HepG2 (cell line): ENCODE measurements around the gene PLS1. TPM values are rescaled to one million over a fixed set of nuclear protein-coding genes. Genes with fewer than 3 reads are reported as not detected.

ENCODE experiments used
- CBFB ChIP-seq: sonication (generic); formaldehyde crosslinking; IDR thresholded peaks from 2 replicates; pipeline ENCODE4 v1.4.0; 2020; ENCODE audit warnings: missing genetic modification reagents
- EHMT2 ChIP-seq: fragments of 200-600 bp; sonication (generic); IDR thresholded peaks from 2 replicates; pipeline ENCODE4 v1.7.0; 2017; ENCODE audit warnings: antibody characterized with exemption, low read depth, low read length, borderline replicate concordance
- FOXK1 ChIP-seq: sonication (generic); formaldehyde crosslinking; IDR thresholded peaks from 2 replicates; pipeline ENCODE4 v1.4.0; 2020; ENCODE audit warnings: low read depth, missing genetic modification reagents, borderline replicate concordance
- GFI1 ChIP-seq: sonication (generic); formaldehyde crosslinking; IDR thresholded peaks from 2 replicates; pipeline ENCODE4 v1.5.0; 2020; ENCODE audit warnings: missing genetic modification reagents, mild to moderate bottlenecking, borderline replicate concordance
- HHEX ChIP-seq: IDR thresholded peaks from 2 replicates; pipeline ENCODE4 v1.6.1; 2016; ENCODE audit warnings: control low read depth
- JARID2 ChIP-seq: sonication (generic); formaldehyde crosslinking; IDR thresholded peaks from 2 replicates; pipeline ENCODE4 v1.8.1; 2023; ENCODE audit warnings: missing genetic modification reagents, inconsistent platforms; ENCODE audit not compliant: insufficient replicate concordance
- KAT8 ChIP-seq: IDR thresholded peaks from 2 replicates; pipeline ENCODE4 v1.6.1; 2016; ENCODE audit warnings: missing genetic modification reagents, missing compliant biosample characterization
- KDM6A ChIP-seq: IDR thresholded peaks from 2 replicates; pipeline ENCODE4 v1.6.1; 2016; ENCODE audit warnings: low read depth
- MIXL1 ChIP-seq: IDR thresholded peaks from 2 replicates; pipeline ENCODE4 v1.6.1; 2016
- NCOA1 ChIP-seq: sonication (generic); formaldehyde crosslinking; IDR thresholded peaks from 2 replicates; pipeline ENCODE4 v1.9.0; 2021; ENCODE audit warnings: missing genetic modification reagents
- NFIB ChIP-seq: sonication (generic); formaldehyde crosslinking; IDR thresholded peaks from 2 replicates; pipeline ENCODE4 v1.9.0; 2021; ENCODE audit warnings: missing genetic modification reagents, mild to moderate bottlenecking, borderline replicate concordance
- NFKB2 ChIP-seq: sonication (generic); formaldehyde crosslinking; IDR thresholded peaks from 2 replicates; pipeline ENCODE4 v1.4.0; 2020; ENCODE audit warnings: missing genetic modification reagents, borderline replicate concordance
- NFRKB ChIP-seq: fragments of 450-650 bp; IDR thresholded peaks from 2 replicates; pipeline ENCODE4 v1.6.1; 2017
- RAD51 ChIP-seq: fragments of 450-650 bp; IDR thresholded peaks from 2 replicates; pipeline ENCODE4 v1.6.1; 2016; ENCODE audit warnings: borderline replicate concordance
- SMARCE1 ChIP-seq: fragments of 450-650 bp; IDR thresholded peaks from 2 replicates; pipeline ENCODE4 v1.6.1; 2017; ENCODE audit warnings: borderline replicate concordance
- SMC3 ChIP-seq: IDR thresholded peaks from 2 replicates; pipeline ENCODE4 v1.6.1; 2011; ENCODE audit warnings: low read length, improper control_type of control experiment
- SOX5 ChIP-seq: IDR thresholded peaks from 2 replicates; pipeline ENCODE4 v1.6.1; 2016; ENCODE audit warnings: borderline replicate concordance
- STAG1 ChIP-seq: sonication (generic); formaldehyde crosslinking; IDR thresholded peaks from 2 replicates; pipeline ENCODE4 v1.4.0; 2020; ENCODE audit warnings: missing genetic modification reagents
- ZFAT ChIP-seq: sonication (generic); formaldehyde crosslinking; conservative IDR thresholded peaks from 2 replicates; pipeline ENCODE4 v1.8.1; 2023; ENCODE audit warnings: missing genetic modification reagents, inconsistent platforms
- ZNF225 ChIP-seq: sonication (generic); formaldehyde crosslinking; IDR thresholded peaks from 2 replicates; pipeline ENCODE4 v1.4.0; 2020; ENCODE audit warnings: mild to moderate bottlenecking, missing genetic modification reagents
- ZNF3 ChIP-seq: IDR thresholded peaks from 2 replicates; pipeline ENCODE4 v1.7.0; 2017; ENCODE audit warnings: inconsistent platforms
- ZNF34 ChIP-seq: sonication (generic); formaldehyde crosslinking; IDR thresholded peaks from 2 replicates; pipeline ENCODE4 v1.4.0; 2020; ENCODE audit warnings: mild to moderate bottlenecking, missing genetic modification reagents, borderline replicate concordance
- ZNF451 ChIP-seq: sonication (generic); formaldehyde crosslinking; IDR thresholded peaks from 2 replicates; pipeline ENCODE4 v1.5.0; 2020; ENCODE audit warnings: mild to moderate bottlenecking, missing genetic modification reagents
- polyA plus RNA-seq, 8 experiments: library from polyadenylated mRNA; depleted of rRNA in 3 of 8; stranded (reverse) in 7 of 8; unstranded in 1 of 8; fragments of >200 nt; fragmentation: Illumina TruSeq in 4 of 8; extraction: Trizol in 4 of 8; gene quantifications; 2 replicates each; pipeline versions ENCODE4 v1.2.1 to v1.2.3, GENCODE V29; 2011 to 2016; ENCODE audit warnings: low read depth in 4 of 8, missing spikeins in 1 of 8, mixed read lengths in 1 of 8; ENCODE audit not compliant: insufficient read depth in 1 of 8
- total RNA-seq, 5 experiments: library from RNA; depleted of rRNA; stranded (reverse); fragments of >200 nt; fragmentation: Illumina TruSeq; extraction: Trizol; gene quantifications; 2 replicates each; pipeline ENCODE4 v1.2.3, GENCODE V29; 2016; ENCODE audit warnings: low read depth in 1 of 5
- TF ChIP-seq, protein P1 (sequence below): sonication (generic); formaldehyde crosslinking; IDR thresholded peaks from one replicate; pipeline ENCODE4 v1.5.1; 2020; ENCODE audit warnings: mild to moderate bottlenecking, missing genetic modification reagents; ENCODE audit errors: not compliant biosample characterization

Gene PLS1
- total and polyA plus RNA-seq, 2 of the 13 experiments (the other 11 are each of a cell fraction or from before 2014, with no cell fraction given): 11.2 to 21.1 TPM

DNA sequence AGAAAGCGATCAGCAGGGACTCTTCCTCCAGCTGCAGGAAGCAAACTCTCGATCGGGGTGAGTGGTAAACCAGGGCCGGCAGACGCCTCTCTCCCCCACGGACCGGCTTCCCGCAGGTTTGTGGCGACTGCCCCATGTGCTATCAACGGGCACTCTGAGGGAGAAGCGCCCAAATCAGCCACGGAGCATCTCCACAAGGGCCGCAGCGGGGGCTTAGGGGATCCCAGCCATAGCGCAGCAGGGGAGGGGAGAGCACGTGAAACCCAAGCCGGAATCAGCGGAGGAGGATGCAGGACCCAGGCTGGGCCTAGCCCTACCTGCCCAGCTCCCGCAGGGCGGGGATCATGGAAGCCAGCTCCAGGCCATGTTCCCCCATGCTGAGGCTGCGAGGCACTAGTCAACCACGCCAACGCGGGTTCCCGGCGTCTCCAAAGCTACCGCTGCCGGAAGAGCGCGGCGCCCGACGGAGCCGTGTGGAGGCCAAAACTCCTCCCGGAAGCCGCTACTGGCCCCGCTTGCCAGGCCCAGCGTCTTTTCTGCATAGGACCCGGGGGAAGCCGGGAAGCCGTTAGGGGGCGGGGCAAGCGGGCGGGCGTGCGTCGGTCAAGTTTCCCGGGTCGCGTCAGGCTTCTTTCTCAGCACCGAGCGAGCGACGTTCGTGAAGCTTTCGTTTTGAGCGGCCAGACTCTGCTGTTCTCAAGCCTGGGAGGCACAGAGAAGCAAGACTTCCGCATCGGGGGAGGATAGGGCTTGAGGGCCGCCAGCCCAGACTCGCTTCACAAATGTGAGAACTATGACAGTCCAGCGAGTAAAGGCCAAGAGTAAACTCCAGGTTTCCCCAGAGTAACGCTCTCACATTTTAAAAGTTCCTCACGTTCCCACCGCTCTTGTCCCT, 17.6 kb upstream of the PLS1 start, which contains the start of gene ATR (continued):
- TF ChIP-seq, protein P1, sequence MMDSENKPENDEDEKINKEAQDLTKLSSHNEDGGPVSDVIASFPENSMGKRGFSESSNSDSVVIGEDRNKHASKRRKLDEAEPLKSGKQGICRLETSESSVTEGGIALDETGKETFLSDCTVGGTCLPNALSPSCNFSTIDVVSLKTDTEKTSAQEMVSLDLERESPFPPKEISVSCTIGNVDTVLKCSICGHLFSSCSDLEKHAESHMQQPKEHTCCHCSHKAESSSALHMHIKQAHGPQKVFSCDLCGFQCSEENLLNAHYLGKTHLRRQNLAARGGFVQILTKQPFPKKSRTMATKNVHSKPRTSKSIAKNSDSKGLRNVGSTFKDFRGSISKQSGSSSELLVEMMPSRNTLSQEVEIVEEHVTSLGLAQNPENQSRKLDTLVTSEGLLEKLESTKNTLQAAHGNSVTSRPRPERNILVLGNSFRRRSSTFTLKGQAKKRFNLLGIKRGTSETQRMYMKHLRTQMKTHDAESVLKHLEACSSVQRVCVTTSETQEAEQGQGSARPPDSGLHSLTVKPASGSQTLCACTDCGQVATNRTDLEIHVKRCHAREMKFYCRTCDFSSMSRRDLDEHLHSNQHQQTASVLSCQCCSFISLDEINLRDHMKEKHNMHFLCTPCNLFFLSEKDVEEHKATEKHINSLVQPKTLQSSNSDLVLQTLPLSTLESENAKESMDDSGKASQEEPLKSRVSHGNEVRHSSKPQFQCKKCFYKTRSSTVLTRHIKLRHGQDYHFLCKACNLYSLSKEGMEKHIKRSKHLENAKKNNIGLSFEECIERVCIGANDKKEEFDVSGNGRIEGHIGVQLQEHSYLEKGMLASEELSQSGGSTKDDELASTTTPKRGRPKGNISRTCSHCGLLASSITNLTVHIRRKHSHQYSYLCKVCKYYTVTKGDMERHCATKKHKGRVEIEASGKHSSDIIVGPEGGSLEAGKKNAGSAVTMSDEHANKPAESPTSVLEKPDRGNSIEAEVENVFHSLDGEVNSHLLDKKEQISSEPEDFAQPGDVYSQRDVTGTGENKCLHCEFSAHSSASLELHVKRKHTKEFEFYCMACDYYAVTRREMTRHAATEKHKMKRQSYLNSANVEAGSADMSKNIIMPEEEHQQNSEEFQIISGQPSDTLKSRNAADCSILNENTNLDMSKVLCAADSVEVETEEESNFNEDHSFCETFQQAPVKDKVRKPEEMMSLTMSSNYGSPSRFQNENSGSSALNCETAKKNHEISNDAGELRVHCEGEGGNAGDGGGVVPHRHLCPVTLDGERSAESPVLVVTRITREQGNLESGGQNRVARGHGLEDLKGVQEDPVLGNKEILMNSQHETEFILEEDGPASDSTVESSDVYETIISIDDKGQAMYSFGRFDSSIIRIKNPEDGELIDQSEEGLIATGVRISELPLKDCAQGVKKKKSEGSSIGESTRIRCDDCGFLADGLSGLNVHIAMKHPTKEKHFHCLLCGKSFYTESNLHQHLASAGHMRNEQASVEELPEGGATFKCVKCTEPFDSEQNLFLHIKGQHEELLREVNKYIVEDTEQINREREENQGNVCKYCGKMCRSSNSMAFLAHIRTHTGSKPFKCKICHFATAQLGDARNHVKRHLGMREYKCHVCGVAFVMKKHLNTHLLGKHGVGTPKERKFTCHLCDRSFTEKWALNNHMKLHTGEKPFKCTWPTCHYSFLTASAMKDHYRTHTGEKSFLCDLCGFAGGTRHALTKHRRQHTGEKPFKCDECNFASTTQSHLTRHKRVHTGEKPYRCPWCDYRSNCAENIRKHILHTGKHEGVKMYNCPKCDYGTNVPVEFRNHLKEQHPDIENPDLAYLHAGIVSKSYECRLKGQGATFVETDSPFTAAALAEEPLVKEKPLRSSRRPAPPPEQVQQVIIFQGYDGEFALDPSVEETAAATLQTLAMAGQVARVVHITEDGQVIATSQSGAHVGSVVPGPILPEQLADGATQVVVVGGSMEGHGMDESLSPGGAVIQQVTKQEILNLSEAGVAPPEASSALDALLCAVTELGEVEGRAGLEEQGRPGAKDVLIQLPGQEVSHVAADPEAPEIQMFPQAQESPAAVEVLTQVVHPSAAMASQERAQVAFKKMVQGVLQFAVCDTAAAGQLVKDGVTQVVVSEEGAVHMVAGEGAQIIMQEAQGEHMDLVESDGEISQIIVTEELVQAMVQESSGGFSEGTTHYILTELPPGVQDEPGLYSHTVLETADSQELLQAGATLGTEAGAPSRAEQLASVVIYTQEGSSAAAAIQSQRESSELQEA: peak; percentile 81
- TF ChIP-seq EHMT2: no peak
- TF ChIP-seq NFIB (CRISPR knock-in tag): 0 out of 2 replicates have a peak, but pooled peaks have one; percentile 61
- TF ChIP-seq ZNF451 (CRISPR knock-in tag): peak; percentile 96
- TF ChIP-seq SMARCE1: no peak
- TF ChIP-seq KDM6A: no peak
- TF ChIP-seq RAD51: no peak
- TF ChIP-seq FOXK1 (CRISPR knock-in tag): peak; percentile 98
- TF ChIP-seq ZNF3 (CRISPR knock-in tag): no peak; the same call in 1 of the 2 replicates
- TF ChIP-seq HHEX (CRISPR knock-in tag): no peak
- TF ChIP-seq NCOA1 (CRISPR knock-in tag): no peak
- peak; percentile 91 for TF ChIP-seq CBFB (CRISPR knock-in tag)
- peak; percentile 63; the same call in 1 of the 2 replicates for TF ChIP-seq SOX5 (CRISPR knock-in tag)
- no peak for TF ChIP-seq SMC3
- 0 out of 2 replicates have a peak, but pooled peaks have one; percentile 64 for TF ChIP-seq ZFAT (CRISPR knock-in tag)
- TF ChIP-seq GFI1 (CRISPR knock-in tag): peak; percentile 89
- no peak for TF ChIP-seq NFRKB
- peak; percentile 94; the same call in 1 of the 2 replicates for TF ChIP-seq ZNF34 (CRISPR knock-in tag)
- TF ChIP-seq NFKB2: peak; percentile 96; the same call in 1 of the 2 replicates
- peak; percentile 74; the same call in 1 of the 2 replicates for TF ChIP-seq ZNF225 (CRISPR knock-in tag)
- no peak for TF ChIP-seq STAG1 (CRISPR knock-in tag)
- TF ChIP-seq JARID2 (CRISPR knock-in tag): peak; percentile 59
- peak; percentile 98 for TF ChIP-seq KAT8
- peak; percentile 88 for TF ChIP-seq MIXL1
